ENCODE measurements around the gene BRINP2. TPM values are rescaled to one million over a fixed set of nuclear protein-coding genes. Genes with fewer than 3 reads are reported as not detected.

BRINP2 gene
- polyA plus RNA-seq, 2 of the 4 experiments (the other 2 are of a cell fraction) = 0.04 to 0.09 TPM

- ChIA-PET POLR2A (no interaction called here), CTCF (interaction anchor here (0.5 to 2.0 kb wide), 2 partner anchors 25 to 99 kb away, joined by 3 to 11 read pairs; no protein-coding TSS in a partner anchor)
- Histone ChIP-seq H3K27ac (peak overlapping the region in 1 of 2 experiments; percentile 79; a peak in 2 of 6 replicates), H3K9me3 (no peaks in the 10 kb centered on the region), H3K4me1 (peaks cover 27% of the 10 kb centered on the region), H3K4me3 (no peak overlapping the region), H3K4me2 (no peak overlapping the region)
- no peak for FAIRE-seq
- TF ChIP-seq EP300 (IDR thresholded peaks at IDR 0.05) = no peak
- TF ChIP-seq JUNB (IDR thresholded peaks at IDR 0.05) = no peak
- TF ChIP-seq CHD2 (IDR thresholded peaks at IDR 0.05; ENCODE audit: low read length, partially characterized antibody) = no peak
- TF ChIP-seq NR3C1 (IDR thresholded peaks at IDR 0.05) = no peak
- TF ChIP-seq CEBPB (IDR thresholded peaks at IDR 0.05) = no peak
- TF ChIP-seq ELK1 (IDR thresholded peaks at IDR 0.05; ENCODE audit: low read depth, low read length) = no peak
- no peak for TF ChIP-seq RAD21 (conservative IDR thresholded peaks at IDR 0.05 in 1 of 2, IDR thresholded peaks at IDR 0.05 in 1 of 2)
- TF ChIP-seq FOXS1 (CRISPR knock-in tag; IDR thresholded peaks at IDR 0.05) = no peak
- TF ChIP-seq REST (IDR thresholded peaks at IDR 0.05) = no peak
- no peak for TF ChIP-seq EHMT2 (IDR thresholded peaks at IDR 0.05; ENCODE audit: low read depth)
- no peak for TF ChIP-seq HDAC2 (IDR thresholded peaks at IDR 0.05)
- TF ChIP-seq PBX3 (IDR thresholded peaks at IDR 0.05) = no peak
- TF ChIP-seq ZFP36 (IDR thresholded peaks at IDR 0.05; ENCODE audit: borderline replicate concordance, partially characterized antibody) = no peak
- TF ChIP-seq RNF2 (IDR thresholded peaks at IDR 0.05; ENCODE audit: borderline replicate concordance, low read depth) = no peak
- TF ChIP-seq CTCF (IDR thresholded peaks at IDR 0.05) = no peak
- TF ChIP-seq MAX (IDR thresholded peaks at IDR 0.05) = no peak
- no peak for TF ChIP-seq USF2 (IDR thresholded peaks at IDR 0.05)
- DNase-seq (ENCODE audit: low read depth in 1 of 2, low spot score in 1 of 2) = no peak
- no peak for ATAC-seq
Measured at GRCh38 chr1:177206831-177207355, 36.1 kb downstream of the BRINP2 start.

- Histone ChIP-seq H3K4me2 (peak overlapping the region; percentile 74), H3K27ac (peak overlapping the region; percentile 65 to 79), H3K4me1 (peaks cover 27% of the 10 kb centered on the region), H3K4me3 (no peak overlapping the region), H3K9me3 (no peaks in the 10 kb centered on the region)
- FAIRE-seq = no peak
- POLR2A ChIA-PET = interaction anchor here (1.2 to 1.3 kb wide), 2 partner anchors 20 to 1030 kb away, joined by 3 to 4 read pairs; no protein-coding TSS in a partner anchor
- peak; percentile 25 to 60; a peak in 5 of 6 replicates for ATAC-seq
- WGBS (ENCODE audit: missing lambda C conversion rate) = 58% methylated on average over 4 of the region's 4 CpGs
- DNase-seq (ENCODE audit: low read depth in 1 of 2, low spot score in 1 of 2) = no peak
- CTCF ChIA-PET = interaction anchor here (0.8 kb wide), 1 partner anchor 14 kb away, joined by 3 read pairs; no protein-coding TSS in a partner anchor
- TF ChIP-seq JUN (IDR thresholded peaks at IDR 0.05) (no peak), HMGXB4 (CRISPR knock-in tag; IDR thresholded peaks at IDR 0.05; ENCODE audit: borderline replicate concordance) (no peak), GATA3 (IDR thresholded peaks at IDR 0.05; ENCODE audit: borderline replicate concordance) (no peak), NR3C1 (IDR thresholded peaks at IDR 0.05) (no peak), CHD4 (IDR thresholded peaks at IDR 0.05; ENCODE audit: borderline replicate concordance) (no peak), FOSB (CRISPR knock-in tag; IDR thresholded peaks at IDR 0.05) (no peak), MAFK (IDR thresholded peaks at IDR 0.05; ENCODE audit: partially characterized antibody) (no peak), RFX5 (IDR thresholded peaks at IDR 0.05) (no peak), EHMT2 (IDR thresholded peaks at IDR 0.05; ENCODE audit: low read depth) (no peak), CBX8 (IDR thresholded peaks at IDR 0.05) (no peak), CBX2 (IDR thresholded peaks at IDR 0.05; ENCODE audit: borderline replicate concordance, low read depth) (no peak), HES2 (IDR thresholded peaks at IDR 0.05) (no peak)
Measured at GRCh38 chr1:177208920-177209319, 38.2 kb downstream of the BRINP2 start.

Data from A549 (cell line).